HG03066 (cell line): ENCODE measurements around the gene CCL28.

Source experiments
- ATAC-seq: cut with Tn5 transposase; IDR thresholded peaks from one replicate; pipeline ENCODE4 v1.9.1; 2021; ENCODE audit warnings: low read depth; ENCODE audit not compliant: unreplicated experiment

The CCL28 gene

DNA sequence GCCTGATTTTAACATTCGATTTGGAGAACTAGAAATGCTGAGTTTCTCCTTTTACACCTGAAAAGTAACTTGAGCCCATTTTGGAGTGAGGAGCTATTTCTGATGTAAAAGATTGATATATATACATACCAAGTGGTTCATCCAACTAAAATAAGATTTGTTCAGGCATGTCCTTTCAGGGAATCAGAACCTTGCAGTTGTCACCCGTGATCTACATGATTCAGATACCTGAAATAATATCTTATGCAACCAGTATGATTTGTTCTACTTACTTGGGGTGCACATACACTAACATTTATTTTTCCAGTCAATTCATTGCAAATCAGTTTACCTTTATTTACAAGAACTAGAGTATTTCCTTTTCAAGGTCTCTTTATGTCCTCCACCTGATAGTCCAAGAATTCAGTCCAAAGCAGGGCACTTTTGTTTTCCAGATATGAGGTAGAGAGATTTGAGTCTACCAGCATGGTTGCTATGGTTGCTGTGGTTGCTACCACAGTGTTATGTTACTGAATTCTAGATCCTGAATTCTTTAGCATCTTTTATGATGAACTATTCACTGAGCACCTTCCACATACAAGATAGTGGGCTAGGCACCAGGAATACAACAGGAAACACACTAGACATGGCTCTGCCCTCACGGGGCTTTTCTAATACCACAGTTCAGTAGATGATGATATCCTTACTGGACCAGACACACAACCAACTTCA, 49.3 kb downstream of the CCL28 start:
- ATAC-seq, result no peak

DNA sequence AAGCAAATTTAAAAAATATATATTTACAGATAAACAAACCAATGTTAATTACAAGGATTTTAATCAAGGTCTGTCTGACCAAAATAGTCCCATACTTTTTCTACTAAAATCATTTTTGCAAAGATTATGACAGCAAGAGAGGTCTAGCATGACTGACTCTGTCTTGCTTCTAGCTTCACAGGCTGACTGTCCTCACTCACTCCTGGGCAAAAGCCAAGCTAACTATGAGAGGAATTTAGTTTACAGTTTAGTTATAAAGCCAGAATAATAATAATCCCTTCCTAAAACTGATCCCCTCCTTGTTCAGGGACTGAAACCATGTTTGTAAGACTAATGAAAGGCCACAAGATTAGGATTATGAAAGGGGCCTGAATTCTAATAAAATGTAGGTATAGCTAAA, 53.5 kb downstream of the CCL28 start:
- ATAC-seq, result no peak

DNA sequence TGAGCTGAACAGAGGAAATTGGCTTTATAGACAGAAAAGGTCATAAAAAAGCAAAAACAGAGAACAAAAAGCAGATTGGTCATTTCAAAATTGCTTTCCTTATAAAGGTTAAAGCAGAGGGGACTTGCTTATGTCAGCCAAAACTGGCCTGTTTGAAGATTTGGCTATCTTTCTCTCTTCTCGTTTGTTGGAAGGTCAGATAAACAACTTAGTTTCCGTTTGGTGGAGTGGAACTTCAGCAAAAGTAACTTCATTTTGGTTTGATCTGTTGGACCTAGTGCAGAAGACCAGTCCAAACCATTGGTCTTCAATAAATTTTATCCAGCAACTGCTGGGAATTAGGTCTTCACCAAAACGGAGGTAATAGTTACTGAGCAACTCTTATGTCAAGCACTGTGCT, 53.9 kb downstream of the CCL28 start:
- ATAC-seq, result no peak

DNA sequence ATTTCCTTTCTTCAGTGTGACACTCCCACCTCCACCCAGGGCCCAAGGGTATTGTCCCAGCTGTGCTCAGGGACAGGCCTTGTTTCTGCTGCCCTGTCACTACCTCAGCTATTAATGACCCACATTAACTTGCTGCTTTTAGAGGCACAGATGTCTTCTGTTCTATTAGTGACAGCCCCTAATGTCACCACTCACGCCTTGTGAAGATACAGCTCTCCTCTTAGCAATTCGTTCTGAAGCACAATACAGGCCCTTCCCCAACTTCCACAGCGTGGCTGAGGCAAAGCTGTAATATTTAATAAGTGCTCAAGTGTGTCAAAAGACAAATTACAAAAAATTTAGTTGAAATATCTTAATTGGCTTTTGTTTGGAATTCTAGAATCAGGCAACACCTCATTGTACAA, 54.3 kb downstream of the CCL28 start:
- no peak for ATAC-seq

- ATAC-seq, result no peak
Measured at GRCh38 chr5:43357067-43357466, 55.1 kb downstream of the CCL28 start.

DNA sequence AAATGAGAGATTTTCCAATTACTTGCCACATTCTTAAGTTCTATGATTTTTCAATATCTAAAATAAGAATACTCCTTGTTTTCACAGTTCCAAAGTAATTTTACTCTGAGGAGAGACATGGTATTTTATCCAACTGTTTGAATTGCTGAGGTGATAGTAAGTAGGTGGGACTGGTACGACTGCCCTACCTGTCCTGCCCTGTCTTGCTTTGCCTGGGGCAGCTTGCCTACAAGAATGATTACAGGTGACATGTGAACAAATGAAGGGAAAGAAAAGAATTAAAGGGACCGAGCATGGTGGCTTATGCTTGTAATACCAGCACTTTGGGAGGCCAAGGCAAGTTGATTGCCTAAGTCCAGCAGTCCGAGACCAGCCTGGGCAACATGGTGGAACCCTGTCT, 57.4 kb downstream of the CCL28 start:
- ATAC-seq, result no peak

DNA sequence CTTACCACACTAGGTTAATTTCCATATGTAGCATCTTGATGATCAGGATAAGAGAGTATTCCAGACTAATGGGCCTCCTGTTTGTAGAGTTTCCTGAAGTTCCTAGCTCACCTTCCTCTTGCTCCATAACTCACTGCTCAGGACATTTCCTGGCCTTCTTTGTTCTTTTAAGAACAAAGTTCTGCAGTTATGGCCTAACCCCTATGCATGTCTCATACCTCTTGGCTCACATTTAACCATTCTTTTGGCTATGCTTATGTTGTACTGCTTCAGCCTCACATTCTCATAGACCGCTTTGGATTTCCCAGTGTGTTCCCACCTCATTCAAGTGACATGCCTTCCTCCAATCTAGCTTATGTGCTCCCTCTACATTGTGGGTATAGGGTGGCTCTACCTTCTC, 58.5 kb downstream of the CCL28 start:
- no peak for ATAC-seq

GRCh38 chr5:43352915-43353314, 59.3 kb downstream of the CCL28 start:
- no peak for ATAC-seq

- ATAC-seq, result no peak
Measured at GRCh38 chr5:43352131-43352530, 60.1 kb downstream of the CCL28 start.

- no peak for ATAC-seq
Measured at GRCh38 chr5:43348861-43349363, 63.3 kb downstream of the CCL28 start.

DNA sequence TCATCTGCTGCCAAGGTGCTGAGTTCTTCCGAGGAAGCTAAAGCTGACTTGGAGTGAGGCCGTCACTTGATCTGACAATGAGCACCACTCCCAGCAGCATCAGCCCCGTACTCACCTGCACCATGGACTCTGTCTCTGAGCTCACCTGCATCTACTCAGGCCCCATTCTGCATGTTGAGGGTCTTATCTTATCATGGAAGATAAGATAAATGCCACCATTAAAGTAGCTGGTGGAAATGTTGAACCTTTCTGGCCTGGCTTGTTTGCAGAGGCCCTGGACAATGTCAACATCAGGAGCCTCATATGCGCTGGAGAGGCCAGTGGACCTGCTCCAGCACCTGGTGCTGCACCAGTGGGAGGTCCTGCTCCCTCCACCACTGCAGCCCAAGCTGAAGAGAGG, 64.0 kb downstream of the CCL28 start:
- no peak for ATAC-seq

GRCh38 chr5:43338862-43339261, 73.3 kb downstream of the CCL28 start:
- ATAC-seq, result no peak

DNA sequence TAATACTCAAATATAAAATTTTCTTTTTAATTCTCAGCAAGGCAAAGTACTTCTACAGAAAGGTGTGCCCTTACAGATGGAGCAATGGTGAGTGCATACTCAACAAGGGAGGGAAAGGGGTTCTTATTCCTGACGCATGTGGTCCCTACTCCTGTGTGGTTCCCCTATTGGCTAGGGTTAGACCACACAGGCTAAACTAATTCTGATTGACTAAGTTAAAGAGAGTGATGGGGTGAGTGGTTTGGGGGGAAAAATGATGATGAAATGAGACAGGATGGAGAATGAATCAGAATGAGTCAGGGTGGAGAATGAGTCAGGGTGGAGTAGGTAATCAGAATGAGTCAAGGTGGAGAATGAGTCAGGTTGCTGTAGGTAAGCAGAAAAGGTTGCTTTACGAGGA, 76.0 kb downstream of the CCL28 start:
- no peak for ATAC-seq

DNA sequence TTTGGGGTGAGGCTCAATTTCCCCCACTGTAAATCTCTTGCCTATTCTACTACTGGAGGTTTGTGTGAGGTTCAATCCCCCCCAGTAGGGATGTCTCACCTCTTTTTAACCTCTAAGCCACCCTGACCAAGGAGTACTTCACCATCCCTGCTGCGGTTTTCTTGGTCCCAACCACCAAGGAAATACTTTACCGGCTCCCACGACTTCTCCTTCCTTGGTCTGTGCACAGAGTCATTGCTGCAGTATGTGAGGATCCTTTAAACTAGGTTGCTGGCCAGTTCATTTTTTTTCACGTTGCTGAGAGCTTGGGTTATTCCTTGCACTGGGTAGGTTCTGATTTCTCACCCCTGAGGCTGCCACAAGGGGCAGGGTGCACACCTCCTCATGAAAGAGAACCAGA, 76.5 kb downstream of the CCL28 start:
- ATAC-seq, result no peak

GRCh38 chr5:43332401-43332800, 79.8 kb downstream of the CCL28 start:
- ATAC-seq, result no peak
